ENCODE data around the gene EIF5A2.

EIF5A2 gene

DNA sequence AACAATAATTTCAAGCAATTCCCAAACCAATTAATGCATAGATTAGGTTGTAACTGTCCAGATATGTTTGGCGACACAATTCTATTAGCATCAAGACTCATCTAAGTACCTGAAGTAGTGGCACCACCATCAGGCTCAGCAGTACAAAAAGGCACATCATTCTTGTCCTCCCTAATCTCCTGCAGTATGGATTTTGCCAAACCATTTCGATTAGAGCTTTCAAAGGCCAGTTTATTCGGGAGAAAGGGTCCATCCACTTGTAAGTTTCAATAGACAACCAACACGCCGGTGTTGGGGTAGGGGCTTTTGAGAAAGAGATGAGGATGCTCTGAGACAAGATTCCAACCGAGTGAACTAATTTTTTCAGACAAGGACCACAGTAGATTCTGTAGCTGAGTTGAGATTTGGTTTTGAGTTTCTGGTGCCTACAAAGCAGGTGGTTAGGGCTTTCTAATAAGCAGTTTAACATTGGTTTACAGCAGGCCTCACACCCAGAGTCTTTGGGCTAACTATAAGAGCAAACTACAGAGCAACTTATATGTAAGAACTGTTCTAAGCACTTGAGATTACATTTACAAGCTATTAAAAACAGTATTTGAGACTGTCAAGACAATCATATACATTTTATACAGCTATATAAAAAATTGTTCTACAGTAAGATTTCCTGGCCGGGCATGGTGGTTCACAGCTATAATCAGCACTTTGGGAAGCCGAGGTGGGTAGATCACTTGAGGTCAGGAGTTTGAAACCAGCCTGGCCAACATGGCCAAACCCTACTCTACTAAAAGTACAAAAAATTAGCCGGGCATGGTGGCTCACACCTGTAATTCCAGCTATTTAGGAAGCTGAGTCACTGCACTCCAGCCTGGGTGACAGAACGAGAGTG is 43.0 kb downstream of the EIF5A2 start:
- no peak for DNase-seq
- peaks cover 34% of the 10 kb centered on the region for H3K36me3 ChIP-seq (replicated peaks)
- TF ChIP-seq, protein P1, sequence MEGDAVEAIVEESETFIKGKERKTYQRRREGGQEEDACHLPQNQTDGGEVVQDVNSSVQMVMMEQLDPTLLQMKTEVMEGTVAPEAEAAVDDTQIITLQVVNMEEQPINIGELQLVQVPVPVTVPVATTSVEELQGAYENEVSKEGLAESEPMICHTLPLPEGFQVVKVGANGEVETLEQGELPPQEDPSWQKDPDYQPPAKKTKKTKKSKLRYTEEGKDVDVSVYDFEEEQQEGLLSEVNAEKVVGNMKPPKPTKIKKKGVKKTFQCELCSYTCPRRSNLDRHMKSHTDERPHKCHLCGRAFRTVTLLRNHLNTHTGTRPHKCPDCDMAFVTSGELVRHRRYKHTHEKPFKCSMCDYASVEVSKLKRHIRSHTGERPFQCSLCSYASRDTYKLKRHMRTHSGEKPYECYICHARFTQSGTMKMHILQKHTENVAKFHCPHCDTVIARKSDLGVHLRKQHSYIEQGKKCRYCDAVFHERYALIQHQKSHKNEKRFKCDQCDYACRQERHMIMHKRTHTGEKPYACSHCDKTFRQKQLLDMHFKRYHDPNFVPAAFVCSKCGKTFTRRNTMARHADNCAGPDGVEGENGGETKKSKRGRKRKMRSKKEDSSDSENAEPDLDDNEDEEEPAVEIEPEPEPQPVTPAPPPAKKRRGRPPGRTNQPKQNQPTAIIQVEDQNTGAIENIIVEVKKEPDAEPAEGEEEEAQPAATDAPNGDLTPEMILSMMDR (IDR thresholded peaks at IDR 0.05; ENCODE audit: low read depth, low read length, missing control alignments), result no peak
- H3K4me3 ChIP-seq (ENCODE audit: low read depth, low read length), result no peak overlapping the region
- H3K27me3 ChIP-seq (replicated peaks), result no peaks in the 10 kb centered on the region
- in situ Hi-C loops (cut with HindIII; ENCODE audit: low pct_ligation_motif_present, low sequenced_read_pairs), result no loop called here
- H3K27ac ChIP-seq, result no peak overlapping the region

DNA sequence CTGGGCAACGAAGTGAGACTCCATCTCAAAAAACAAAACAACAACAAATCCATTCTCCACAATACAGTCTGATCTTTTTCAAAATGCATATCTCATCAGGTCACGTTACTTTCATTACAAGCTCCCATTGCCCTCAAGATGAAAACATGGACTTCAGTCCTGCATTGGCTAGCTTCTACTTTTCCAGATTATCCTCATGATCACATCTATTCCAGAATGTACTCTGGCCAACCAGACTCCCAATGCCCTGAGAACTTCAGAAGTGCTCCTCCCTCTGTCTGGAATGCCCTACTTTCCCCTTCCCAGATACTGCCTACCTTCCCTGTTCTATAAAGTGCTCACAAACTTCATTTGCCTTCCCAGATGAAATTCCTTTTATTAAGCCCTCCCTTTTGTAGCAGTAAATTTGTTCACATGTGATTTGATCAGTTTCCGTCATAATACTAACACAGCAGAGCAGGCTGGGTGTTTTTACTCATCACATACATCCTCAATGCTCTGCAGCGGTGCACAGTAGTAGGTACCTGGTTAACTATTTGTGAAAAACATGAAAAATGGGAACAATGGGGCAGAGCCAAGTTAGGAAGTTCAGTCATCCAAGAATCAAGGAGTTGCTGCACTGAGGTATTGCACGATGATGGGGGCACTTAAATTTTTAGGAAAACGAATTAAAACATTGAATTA is 43.8 kb downstream of the EIF5A2 start:
- Histone ChIP-seq H3K27ac (no peak overlapping the region), H3K27me3 (replicated peaks) (no peaks in the 10 kb centered on the region), H3K4me3 (ENCODE audit: low read depth, low read length) (no peak overlapping the region), H3K36me3 (replicated peaks) (peaks cover 34% of the 10 kb centered on the region)
- DNase-seq, result no peak
- TF ChIP-seq, protein P1 (IDR thresholded peaks at IDR 0.05; ENCODE audit: low read depth, low read length, missing control alignments), result no peak
- in situ Hi-C loops (cut with HindIII; ENCODE audit: low pct_ligation_motif_present, low sequenced_read_pairs), result no loop called here

DNA sequence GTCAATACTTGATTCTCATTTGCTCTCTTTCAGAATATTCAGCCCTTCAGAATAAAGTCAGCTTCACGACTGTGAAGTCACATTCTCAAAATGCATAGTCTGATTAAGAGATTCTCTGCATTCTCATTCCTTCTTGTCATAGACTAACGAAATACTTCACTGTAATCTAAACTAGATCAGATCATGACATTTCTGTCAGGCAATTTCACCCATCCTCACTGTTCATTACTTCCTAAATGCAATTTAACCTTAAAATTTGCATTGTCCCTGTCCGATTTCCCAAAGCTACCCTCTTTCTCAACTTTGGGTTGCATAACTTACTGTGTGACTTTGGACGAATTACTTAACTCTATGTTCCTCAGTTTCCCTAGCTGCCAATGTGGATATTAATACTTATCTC is 44.6 kb downstream of the EIF5A2 start:
- Histone ChIP-seq H3K27ac (no peak overlapping the region), H3K27me3 (replicated peaks) (no peaks in the 10 kb centered on the region), H3K36me3 (replicated peaks) (peaks cover 34% of the 10 kb centered on the region), H3K4me3 (ENCODE audit: low read depth, low read length) (no peak overlapping the region)
- in situ Hi-C loops (cut with HindIII; ENCODE audit: low pct_ligation_motif_present, low sequenced_read_pairs), result no loop called here
- no peak for DNase-seq
- TF ChIP-seq, protein P1 (IDR thresholded peaks at IDR 0.05; ENCODE audit: low read depth, low read length, missing control alignments), result no peak

DNA sequence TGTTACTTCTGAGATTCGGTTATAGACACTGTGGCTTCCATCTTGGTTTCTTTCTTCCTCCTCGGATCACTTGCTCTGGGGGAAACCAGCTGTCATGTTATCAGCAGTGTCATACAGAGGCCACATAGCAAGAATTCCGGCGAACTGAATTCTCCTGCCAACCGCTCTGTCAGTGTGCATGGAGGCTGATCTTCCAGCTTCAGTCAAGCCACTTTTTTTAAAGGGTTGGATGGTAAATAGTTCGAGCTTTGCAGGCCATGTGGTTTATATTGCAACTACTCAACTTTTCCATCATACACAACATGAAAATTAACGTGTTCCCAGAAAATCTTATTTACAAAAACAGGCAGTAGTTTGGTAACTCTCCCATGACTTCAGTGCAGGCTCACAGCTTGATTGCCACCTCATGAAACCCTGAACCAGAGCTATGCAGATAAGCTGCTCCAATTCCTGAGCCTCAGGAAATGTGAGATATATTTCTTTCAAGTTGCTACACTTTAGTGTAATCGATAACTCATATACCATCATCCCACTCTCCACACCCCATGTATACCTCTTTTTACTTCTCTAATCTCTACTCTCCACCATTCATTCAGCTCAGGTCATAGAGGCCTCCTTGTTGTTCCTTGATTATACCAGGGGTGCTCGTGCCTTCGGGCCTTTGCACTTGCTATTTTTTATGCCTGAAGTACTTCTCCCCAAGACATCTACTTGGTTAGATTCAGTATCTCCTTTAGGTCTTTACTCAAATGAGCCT is 45.6 kb downstream of the EIF5A2 start:
- TF ChIP-seq, protein P1 (IDR thresholded peaks at IDR 0.05; ENCODE audit: low read depth, low read length, missing control alignments), result no peak

DNA sequence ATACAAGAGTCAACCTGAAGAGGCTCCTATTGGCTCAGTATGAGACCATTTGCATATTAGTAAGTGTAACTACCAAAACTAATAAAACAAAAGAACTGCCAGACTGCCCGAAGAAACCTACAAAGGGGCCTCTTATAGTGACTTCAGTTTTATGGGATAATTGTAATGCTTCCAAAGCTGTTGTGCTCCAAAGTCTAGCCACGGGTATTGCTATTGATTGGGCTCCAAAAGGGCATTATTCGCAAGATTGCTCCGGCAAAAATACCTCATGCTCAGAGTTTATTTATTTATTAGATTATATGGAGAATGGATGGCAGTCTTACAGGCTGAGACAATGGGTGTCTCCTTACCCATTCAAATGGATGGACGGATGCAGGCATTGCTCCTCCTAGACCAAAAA is 49.8 kb downstream of the EIF5A2 start:
- no peak overlapping the region for H3K4me3 ChIP-seq (ENCODE audit: low read depth, low read length)
- TF ChIP-seq, protein P1 (IDR thresholded peaks at IDR 0.05; ENCODE audit: low read depth, low read length, missing control alignments), result no peak
- in situ Hi-C loops (cut with HindIII; ENCODE audit: low pct_ligation_motif_present, low sequenced_read_pairs), result no loop called here

More for the DNA sequence above, 45.6 kb downstream of the EIF5A2 start:
- Histone ChIP-seq H3K27ac (peak overlapping the region; percentile 57), H3K36me3 (replicated peaks) (peaks cover 31% of the 10 kb centered on the region), H3K27me3 (replicated peaks) (no peaks in the 10 kb centered on the region), H3K4me3 (ENCODE audit: low read depth, low read length) (no peak overlapping the region)
- in situ Hi-C loops (cut with HindIII; ENCODE audit: low pct_ligation_motif_present, low sequenced_read_pairs), result no loop called here
- peak; percentile 67 for DNase-seq

More for the DNA sequence above, 49.8 kb downstream of the EIF5A2 start:
- no peaks in the 10 kb centered on the region for H3K36me3 ChIP-seq (replicated peaks)
- no peak for DNase-seq
- no peaks in the 10 kb centered on the region for H3K27me3 ChIP-seq (replicated peaks)
- no peak overlapping the region for H3K27ac ChIP-seq

Data from brain microvascular endothelial cell (primary cell).